Measurements from ENCODE around the gene ENTPD3. TPM values are rescaled to one million over a fixed set of nuclear protein-coding genes. Genes with fewer than 3 reads are reported as not detected.

The ENTPD3 gene
- total RNA-seq, 4 donors from 2014 or later: 0.88 to 4.9 (median 2.1) TPM

DNA sequence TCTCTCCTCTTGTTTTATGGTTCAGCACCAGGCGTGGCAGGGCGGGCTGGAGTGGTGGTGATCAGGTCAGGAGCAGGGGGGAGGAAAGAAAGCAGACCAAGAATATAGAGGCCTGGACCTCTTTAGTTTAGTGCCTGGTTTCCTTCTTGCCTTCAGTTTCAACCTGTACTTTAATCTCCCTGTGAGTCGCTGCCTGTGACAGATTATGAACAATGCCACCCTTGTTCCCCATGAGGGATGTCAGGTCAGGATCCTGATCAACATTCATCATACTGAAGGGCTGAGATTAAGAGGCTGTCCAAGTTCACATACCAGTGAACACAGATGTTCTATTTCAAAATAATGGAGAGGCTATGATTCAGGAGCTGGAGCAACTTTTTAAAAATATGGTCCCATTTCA, 11.4 kb downstream of the ENTPD3 start:
- Histone ChIP-seq H3K36me3 (no peaks in the 10 kb centered on the region), H3K9me3 (no peaks in the 10 kb centered on the region), H3K4me3 (no peak overlapping the region), H3K27ac (no peak overlapping the region), H3K4me1 (no peaks in the 10 kb centered on the region), H3K27me3 (no peaks in the 10 kb centered on the region)
- no peak for DNase-seq
- intact Hi-C loops (cut with DNase I; ENCODE audit: low total_unique reads): no loop called here
- TF ChIP-seq, protein P1, sequence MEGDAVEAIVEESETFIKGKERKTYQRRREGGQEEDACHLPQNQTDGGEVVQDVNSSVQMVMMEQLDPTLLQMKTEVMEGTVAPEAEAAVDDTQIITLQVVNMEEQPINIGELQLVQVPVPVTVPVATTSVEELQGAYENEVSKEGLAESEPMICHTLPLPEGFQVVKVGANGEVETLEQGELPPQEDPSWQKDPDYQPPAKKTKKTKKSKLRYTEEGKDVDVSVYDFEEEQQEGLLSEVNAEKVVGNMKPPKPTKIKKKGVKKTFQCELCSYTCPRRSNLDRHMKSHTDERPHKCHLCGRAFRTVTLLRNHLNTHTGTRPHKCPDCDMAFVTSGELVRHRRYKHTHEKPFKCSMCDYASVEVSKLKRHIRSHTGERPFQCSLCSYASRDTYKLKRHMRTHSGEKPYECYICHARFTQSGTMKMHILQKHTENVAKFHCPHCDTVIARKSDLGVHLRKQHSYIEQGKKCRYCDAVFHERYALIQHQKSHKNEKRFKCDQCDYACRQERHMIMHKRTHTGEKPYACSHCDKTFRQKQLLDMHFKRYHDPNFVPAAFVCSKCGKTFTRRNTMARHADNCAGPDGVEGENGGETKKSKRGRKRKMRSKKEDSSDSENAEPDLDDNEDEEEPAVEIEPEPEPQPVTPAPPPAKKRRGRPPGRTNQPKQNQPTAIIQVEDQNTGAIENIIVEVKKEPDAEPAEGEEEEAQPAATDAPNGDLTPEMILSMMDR (IDR thresholded peaks at IDR 0.05): no peak
- TF ChIP-seq POLR2A (IDR thresholded peaks at IDR 0.05): no peak

DNA sequence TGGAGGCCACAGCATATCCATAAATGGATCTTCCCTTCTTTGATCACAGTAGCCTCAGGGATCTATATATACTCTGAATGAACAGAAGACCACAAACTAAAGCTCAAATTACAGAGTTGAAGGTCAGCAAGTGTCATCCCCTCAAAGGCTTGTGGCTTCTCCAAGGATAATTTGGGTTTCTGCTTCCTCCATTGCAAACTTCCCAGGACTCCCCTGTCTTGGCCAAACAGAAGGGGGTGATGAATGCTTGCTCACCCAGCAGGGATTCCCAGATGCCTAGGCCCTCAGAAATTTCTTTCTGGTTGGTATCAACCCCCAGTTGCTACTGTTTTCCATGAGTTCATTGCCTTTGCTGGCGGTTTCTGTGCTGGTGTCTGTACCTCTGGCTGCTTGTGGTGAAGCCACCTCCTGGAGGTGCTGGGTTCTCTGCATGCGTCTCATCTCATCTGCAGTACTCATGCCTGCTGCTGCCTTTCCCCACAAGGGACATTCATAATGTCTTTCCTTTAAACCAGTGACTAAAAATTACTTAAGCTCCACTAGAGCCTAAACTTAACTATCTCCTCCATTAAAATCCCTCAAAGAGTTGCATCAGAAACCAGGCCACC, 17.7 kb downstream of the ENTPD3 start:
- no peaks in the 10 kb centered on the region for H3K4me1 ChIP-seq
- intact Hi-C loops (cut with DNase I; ENCODE audit: low total_unique reads): no loop called here
- H3K36me3 ChIP-seq: no peaks in the 10 kb centered on the region
- no peaks in the 10 kb centered on the region for H3K27me3 ChIP-seq
- TF ChIP-seq, protein P1 (IDR thresholded peaks at IDR 0.05): no peak
- TF ChIP-seq POLR2A (IDR thresholded peaks at IDR 0.05): no peak
- H3K4me3 ChIP-seq: no peak overlapping the region
- H3K27ac ChIP-seq: no peak overlapping the region
- no peak for DNase-seq
- no peaks in the 10 kb centered on the region for H3K9me3 ChIP-seq

DNA sequence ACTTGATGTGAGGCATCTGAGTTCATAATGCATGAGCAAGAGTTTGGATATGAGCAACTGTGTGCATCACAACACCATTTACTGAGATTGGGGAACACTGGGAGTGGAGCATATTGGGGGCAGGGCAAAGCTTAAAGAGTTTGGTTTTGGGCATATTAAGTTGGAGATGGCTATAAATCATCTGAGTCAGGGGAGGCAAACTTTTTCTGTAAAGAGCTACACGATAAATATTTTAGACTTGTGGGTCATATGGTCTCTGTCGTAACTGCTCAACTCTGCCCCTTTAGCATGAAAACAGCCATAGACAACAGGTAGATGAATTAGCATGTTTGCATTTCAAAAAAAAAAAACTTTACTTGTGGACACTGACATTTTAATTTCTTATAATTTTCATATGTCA, 20.0 kb downstream of the ENTPD3 start:
- H3K4me1 ChIP-seq: no peaks in the 10 kb centered on the region
- H3K9me3 ChIP-seq: no peaks in the 10 kb centered on the region
- intact Hi-C loops (cut with DNase I; ENCODE audit: low total_unique reads): no loop called here
- no peak overlapping the region for H3K27ac ChIP-seq
- H3K36me3 ChIP-seq: no peaks in the 10 kb centered on the region
- no peak overlapping the region for H3K4me3 ChIP-seq
- no peak for DNase-seq
- TF ChIP-seq POLR2A (IDR thresholded peaks at IDR 0.05): no peak
- TF ChIP-seq, protein P1 (IDR thresholded peaks at IDR 0.05): no peak
- H3K27me3 ChIP-seq: no peaks in the 10 kb centered on the region

DNA sequence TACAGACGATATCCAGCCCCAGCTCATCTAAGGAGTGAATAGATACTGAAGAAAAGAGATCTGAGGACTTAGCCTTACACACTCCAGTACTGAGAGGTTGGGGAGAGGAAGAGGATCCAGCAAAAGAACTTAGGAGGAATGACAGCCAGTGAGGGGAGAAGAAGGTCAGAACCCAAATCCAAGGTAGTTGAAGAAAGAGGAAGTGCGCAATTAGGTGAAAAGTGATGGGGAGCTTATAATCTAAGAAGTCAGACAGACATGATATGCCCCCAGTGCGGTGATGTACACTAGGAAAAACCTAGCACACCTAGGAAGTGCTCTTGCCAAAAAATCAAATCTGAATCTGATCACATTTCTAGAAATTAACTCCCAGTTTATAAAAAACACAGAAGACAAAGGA, 20.6 kb downstream of the ENTPD3 start:
- no peak for DNase-seq
- intact Hi-C loops (cut with DNase I; ENCODE audit: low total_unique reads): no loop called here
- TF ChIP-seq POLR2A (IDR thresholded peaks at IDR 0.05): no peak
- TF ChIP-seq, protein P1 (IDR thresholded peaks at IDR 0.05): no peak
- no peaks in the 10 kb centered on the region for H3K27me3 ChIP-seq
- no peaks in the 10 kb centered on the region for H3K36me3 ChIP-seq
- no peaks in the 10 kb centered on the region for H3K9me3 ChIP-seq
- H3K4me3 ChIP-seq: no peak overlapping the region
- no peak overlapping the region for H3K27ac ChIP-seq
- no peaks in the 10 kb centered on the region for H3K4me1 ChIP-seq

DNA sequence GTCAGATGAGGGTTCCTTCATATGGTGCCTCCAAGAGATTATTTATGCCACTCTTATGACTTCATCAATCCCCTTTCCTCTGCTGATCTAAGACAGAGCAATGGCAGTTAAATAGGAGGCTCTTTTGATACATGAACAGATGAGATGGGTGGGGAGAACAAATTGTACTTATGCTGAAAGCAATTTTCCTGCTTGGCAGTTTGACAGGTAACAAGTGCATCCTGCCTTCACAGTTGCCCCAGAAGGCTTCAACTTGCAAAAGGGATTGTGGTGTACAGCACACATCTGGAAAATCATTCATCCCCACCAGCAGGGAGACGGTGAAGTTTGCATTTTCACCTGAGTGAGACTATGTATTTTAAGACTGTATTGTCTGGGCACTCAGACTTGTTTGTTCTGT, 27.3 kb downstream of the ENTPD3 start:
- Histone ChIP-seq H3K36me3 (no peaks in the 10 kb centered on the region), H3K27me3 (no peaks in the 10 kb centered on the region), H3K4me3 (no peak overlapping the region), H3K9me3 (no peaks in the 10 kb centered on the region), H3K27ac (no peak overlapping the region), H3K4me1 (no peaks in the 10 kb centered on the region)
- intact Hi-C loops (cut with DNase I; ENCODE audit: low total_unique reads): no loop called here
- no peak for TF ChIP-seq POLR2A (IDR thresholded peaks at IDR 0.05)
- TF ChIP-seq, protein P1 (IDR thresholded peaks at IDR 0.05): no peak
- no peak for DNase-seq
